Mucosa of rectum (tissue), 2 donors: ENCODE measurements around the gene LNX2.

Experiments
- H3K27ac ChIP-seq, 2 donors: one replicate each; pipeline ENCODE4 v1.7.0; 2013; ENCODE audit warnings: inconsistent platforms in 2 of 2, low read depth in 2 of 2, low read length in 2 of 2
- H3K27me3 ChIP-seq, 2 donors: one replicate each; pipeline ENCODE4 v1.7.0; 2013; ENCODE audit warnings: low read length in 2 of 2; ENCODE audit not compliant: control insufficient read depth in 2 of 2, insufficient read depth in 2 of 2
- H3K36me3 ChIP-seq, 2 donors: one replicate each; pipeline ENCODE4 v1.7.0; 2013; ENCODE audit warnings: low read length in 2 of 2; ENCODE audit not compliant: control insufficient read depth in 2 of 2, insufficient read depth in 2 of 2
- H3K4me1 ChIP-seq, 2 donors: one replicate each; pipeline ENCODE4 v1.7.0; 2013; ENCODE audit warnings: low read length in 2 of 2, mild to moderate bottlenecking in 1 of 2; ENCODE audit not compliant: control insufficient read depth in 2 of 2, insufficient read depth in 2 of 2
- H3K4me3 ChIP-seq, 2 donors: one replicate each; pipeline ENCODE4 v1.7.0; 2013; ENCODE audit warnings: low read length in 2 of 2
- H3K9ac ChIP-seq, 2 donors: one replicate each; pipeline ENCODE4 v1.7.0; 2013; ENCODE audit warnings: low read length in 2 of 2, low read depth in 1 of 2, mild to moderate bottlenecking in 1 of 2
- H3K9me3 ChIP-seq, 2 donors: one replicate each; pipeline ENCODE4 v1.7.0; 2013; ENCODE audit warnings: low read length in 2 of 2; ENCODE audit not compliant: control insufficient read depth in 2 of 2
- donor health status: healthy.
- donor health status: Normal muscosa, but diverticular disease.

Gene LNX2

DNA sequence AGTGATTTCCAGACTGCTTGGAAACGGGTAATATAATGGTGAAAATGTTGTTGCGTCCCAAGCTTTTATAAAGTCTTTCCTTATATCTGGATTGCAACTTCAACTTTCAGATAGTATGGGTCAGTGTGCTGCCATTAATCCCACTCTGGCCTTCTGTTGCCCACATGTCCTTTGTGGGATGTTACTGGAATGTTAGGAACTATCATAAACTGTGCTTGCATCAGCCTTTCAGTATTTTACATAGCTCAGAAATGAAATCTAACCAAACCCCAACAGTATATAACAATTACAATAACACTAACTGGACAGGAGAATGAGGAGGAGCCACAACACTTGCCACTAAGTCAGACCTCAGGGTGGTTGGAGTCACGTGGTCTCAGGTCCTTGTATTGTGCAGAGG, 78.9 kb downstream of the LNX2 start:
- Histone ChIP-seq H3K27ac (no peak overlapping the region), H3K4me3 (no peak overlapping the region), H3K36me3 (peaks cover 3% of the 10 kb centered on the region in 2 donors), H3K9me3 (no peaks in the 10 kb centered on the region), H3K27me3 (no peaks in the 10 kb centered on the region), H3K9ac (no peak overlapping the region), H3K4me1 (no peaks in the 10 kb centered on the region)

DNA sequence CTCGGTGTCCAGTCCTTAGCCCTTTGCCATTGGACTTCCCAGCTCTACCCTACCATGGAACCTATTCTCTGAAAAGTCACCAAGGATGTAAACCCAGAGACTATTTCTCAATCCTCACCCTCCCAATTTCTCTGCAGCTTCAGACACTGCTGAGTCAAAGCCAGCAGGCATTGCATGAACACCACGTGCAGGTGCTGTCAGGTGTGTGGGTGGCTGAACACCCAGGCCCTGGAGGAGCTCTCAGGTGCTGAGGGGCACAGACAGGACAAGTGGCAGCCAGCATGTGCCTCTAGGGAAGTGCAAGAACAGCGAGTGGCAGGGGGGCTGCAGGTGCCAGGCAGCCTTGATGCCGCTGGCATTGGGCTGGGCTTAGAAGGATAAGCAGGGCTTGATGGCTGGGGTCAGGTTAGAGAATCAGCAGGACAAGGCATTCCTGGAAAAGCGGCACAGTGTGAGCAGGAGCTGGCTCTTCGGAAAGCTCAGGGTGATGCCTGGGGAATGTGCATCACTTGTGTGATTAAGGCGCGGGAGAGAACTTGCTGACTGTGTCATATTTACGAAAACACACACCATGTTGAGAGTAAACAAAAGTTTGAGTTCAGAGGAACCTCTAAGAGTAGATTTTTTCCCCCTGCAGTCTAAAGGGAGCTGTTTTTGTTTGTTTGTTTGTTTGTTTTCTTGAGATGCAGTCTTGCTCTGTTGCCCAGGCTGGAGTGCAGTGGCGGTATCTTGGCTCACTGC, 83.8 kb downstream of the LNX2 start:
- H3K4me1 ChIP-seq = peaks cover 3 to 7% of the 10 kb centered on the region in 2 donors

DNA sequence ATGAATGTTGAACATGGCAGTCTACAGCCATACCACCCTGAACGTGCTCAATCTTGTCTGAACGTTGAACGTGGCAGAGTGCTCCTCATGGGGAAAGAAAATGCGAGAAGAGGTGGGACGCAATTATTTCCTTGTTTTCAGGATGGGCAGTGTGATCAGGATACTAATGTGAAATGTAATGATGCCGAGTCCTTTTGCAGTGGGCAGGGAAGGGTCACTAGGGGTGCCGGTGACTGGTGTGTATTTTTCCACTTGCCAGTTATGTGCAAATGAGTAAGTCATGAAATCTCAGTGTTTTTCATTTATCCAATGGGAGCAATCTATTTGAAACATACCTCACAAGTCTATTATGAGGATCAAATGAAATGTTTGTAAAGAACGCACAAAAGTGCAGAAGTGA, 84.8 kb downstream of the LNX2 start:
- no peaks in the 10 kb centered on the region for H3K27me3 ChIP-seq
- H3K27ac ChIP-seq = no peak overlapping the region
- no peak overlapping the region for H3K9ac ChIP-seq
- no peak overlapping the region for H3K4me3 ChIP-seq
- no peaks in the 10 kb centered on the region for H3K9me3 ChIP-seq
- H3K36me3 ChIP-seq = no peaks in the 10 kb centered on the region
- H3K4me1 ChIP-seq = peaks cover 3 to 7% of the 10 kb centered on the region in 2 donors

More for the DNA sequence above, 83.8 kb downstream of the LNX2 start:
- H3K9ac ChIP-seq = no peak overlapping the region
- no peaks in the 10 kb centered on the region for H3K27me3 ChIP-seq
- no peaks in the 10 kb centered on the region for H3K9me3 ChIP-seq
- no peaks in the 10 kb centered on the region for H3K36me3 ChIP-seq
- no peak overlapping the region for H3K4me3 ChIP-seq
- H3K27ac ChIP-seq = no peak overlapping the region

DNA sequence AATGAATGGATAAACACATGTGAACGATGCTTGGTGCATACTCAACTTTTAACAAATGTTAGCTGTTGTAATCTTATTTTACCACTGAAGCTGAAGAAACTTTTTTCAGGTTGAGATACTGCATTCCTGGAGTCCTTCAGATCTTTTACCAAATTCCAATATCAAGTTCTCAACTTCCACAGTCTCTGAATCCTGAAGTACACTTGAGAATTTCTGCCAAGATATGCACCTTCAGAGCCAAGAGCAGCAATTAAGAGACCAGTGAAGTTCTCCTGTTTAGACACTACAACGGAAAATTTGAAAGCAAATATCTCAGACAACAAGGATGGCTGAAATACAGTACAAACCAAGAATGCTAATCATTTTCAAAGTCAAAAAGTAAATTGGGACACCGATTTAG, 85.3 kb downstream of the LNX2 start:
- no peak overlapping the region for H3K27ac ChIP-seq

DNA sequence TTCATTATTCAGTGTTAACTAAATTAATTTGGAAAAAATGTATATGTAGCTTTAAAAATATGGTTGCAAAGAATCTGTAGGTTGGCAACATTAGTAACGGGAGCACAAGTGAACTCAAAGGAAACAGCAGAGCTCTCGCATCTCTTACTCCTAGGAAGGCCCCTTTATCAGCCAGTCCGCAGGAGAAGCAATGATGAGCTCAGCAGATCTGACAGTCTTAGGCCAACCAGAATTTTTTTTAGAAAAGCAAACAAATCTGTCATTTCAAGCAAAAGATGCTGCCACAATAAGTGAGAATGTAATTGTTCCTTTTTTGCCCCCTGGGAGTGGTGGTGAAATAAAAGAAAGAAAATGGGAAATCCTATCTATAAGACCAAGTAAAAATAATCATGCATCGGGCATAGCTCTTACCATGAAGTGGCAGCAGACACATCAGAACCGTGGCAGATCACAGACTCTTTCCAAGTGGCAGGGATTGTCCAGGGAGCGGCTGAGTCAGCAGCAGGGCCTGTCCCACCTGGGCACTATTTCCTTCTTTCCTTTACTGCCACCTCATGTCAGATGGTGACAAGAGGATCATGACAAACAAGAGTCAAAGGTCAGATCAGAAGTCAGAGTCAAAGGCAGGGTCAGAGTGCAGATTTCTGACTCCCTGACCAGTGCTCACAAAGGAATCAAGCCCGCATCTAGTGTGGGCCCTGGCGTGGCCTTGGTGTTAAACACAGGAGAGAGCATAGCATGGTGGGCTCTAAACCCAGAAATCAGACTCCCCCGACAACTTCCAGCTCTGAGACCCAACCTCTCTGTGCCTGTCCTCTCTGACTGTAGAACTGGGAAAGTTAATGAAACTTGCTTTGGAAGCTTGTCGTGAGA, 86.0 kb downstream of the LNX2 start:
- Histone ChIP-seq H3K27ac (no peak overlapping the region), H3K4me3 (no peak overlapping the region), H3K36me3 (no peaks in the 10 kb centered on the region), H3K9ac (no peak overlapping the region), H3K9me3 (no peaks in the 10 kb centered on the region), H3K27me3 (no peaks in the 10 kb centered on the region), H3K4me1 (peaks cover 3 to 7% of the 10 kb centered on the region in 2 donors)

More for the DNA sequence above, 85.3 kb downstream of the LNX2 start:
- H3K9ac ChIP-seq = no peak overlapping the region
- H3K4me1 ChIP-seq = peaks cover 3 to 7% of the 10 kb centered on the region in 2 donors
- H3K4me3 ChIP-seq = no peak overlapping the region
- H3K36me3 ChIP-seq = no peaks in the 10 kb centered on the region
- no peaks in the 10 kb centered on the region for H3K27me3 ChIP-seq
- H3K9me3 ChIP-seq = no peaks in the 10 kb centered on the region

DNA sequence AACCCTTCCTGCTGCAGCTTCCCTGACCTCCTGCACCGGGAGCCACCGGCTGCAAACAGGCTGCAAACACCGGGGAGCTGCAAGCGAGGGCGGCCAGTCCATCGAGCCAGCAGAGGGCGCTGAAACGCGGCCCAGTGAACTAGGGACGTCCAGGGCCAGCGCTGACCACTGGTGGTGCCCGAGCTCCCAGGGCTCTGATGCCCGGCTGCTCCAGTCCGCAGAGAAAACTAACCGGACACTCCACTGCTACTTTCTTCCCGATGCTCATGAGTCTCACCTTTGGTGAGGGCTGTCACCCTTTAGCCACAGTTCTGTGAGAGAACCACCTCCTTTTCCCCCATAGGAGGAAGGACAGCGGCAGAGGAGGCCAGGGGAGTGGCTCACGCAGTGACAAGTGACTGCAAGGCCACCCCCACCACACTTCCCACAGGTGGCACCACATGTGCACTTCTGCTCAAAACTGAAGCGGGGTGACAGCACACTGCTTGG, 87.1 kb downstream of the LNX2 start:
- H3K4me1 ChIP-seq = peaks cover 3 to 7% of the 10 kb centered on the region in 2 donors
- no peaks in the 10 kb centered on the region for H3K27me3 ChIP-seq
- H3K4me3 ChIP-seq = peak overlapping the region; percentile 1 to 63
- no peak overlapping the region for H3K27ac ChIP-seq
- H3K9me3 ChIP-seq = no peaks in the 10 kb centered on the region
- no peak overlapping the region for H3K9ac ChIP-seq
- no peaks in the 10 kb centered on the region for H3K36me3 ChIP-seq

DNA sequence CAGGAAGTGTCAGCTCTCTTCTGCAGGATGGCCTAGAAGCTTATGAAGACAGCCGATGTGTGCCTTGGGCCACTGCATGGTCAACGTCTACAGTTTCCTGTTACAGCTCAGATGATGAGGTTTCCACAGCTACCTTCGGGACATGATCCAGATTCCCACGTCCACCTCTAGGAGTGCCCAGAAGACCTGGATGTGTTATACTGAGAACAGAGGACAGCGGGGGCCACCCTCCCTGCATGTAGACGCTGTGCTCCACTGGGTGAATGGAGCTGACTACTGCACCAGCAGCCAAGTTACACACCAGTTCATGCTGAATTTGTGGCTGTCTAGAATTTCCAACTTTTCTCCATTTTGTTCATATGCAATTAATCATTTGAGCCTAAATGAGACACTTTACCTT, 91.4 kb downstream of the LNX2 start:
- Histone ChIP-seq H3K9me3 (no peaks in the 10 kb centered on the region), H3K36me3 (no peaks in the 10 kb centered on the region), H3K27ac (no peak overlapping the region), H3K4me1 (peaks cover 3 to 7% of the 10 kb centered on the region in 2 donors), H3K27me3 (no peaks in the 10 kb centered on the region), H3K4me3 (no peak overlapping the region), H3K9ac (no peak overlapping the region)

DNA sequence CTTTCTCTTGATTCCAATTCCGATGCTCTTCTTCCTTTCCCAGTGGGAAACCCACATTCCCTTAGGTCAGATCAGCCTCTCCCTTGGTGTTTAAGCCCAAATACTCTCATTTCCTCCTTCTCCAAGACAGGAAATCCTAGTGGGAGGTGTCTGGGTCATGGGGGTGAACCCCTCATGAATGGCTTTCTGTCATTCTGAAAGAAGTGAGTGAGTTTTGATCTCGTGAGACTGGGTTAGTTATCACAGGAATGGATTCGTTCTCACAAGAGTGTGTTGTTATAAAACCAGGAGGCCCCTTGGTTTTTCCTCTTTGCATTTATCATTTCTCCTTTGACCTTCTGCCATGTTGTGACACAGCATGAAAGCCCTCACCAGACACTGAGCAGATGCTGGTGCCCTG, 93.8 kb downstream of the LNX2 start:
- Histone ChIP-seq H3K4me3 (no peak overlapping the region), H3K27me3 (no peaks in the 10 kb centered on the region), H3K9me3 (no peaks in the 10 kb centered on the region), H3K27ac (no peak overlapping the region), H3K36me3 (no peaks in the 10 kb centered on the region), H3K4me1 (no peaks in the 10 kb centered on the region), H3K9ac (no peak overlapping the region)

DNA sequence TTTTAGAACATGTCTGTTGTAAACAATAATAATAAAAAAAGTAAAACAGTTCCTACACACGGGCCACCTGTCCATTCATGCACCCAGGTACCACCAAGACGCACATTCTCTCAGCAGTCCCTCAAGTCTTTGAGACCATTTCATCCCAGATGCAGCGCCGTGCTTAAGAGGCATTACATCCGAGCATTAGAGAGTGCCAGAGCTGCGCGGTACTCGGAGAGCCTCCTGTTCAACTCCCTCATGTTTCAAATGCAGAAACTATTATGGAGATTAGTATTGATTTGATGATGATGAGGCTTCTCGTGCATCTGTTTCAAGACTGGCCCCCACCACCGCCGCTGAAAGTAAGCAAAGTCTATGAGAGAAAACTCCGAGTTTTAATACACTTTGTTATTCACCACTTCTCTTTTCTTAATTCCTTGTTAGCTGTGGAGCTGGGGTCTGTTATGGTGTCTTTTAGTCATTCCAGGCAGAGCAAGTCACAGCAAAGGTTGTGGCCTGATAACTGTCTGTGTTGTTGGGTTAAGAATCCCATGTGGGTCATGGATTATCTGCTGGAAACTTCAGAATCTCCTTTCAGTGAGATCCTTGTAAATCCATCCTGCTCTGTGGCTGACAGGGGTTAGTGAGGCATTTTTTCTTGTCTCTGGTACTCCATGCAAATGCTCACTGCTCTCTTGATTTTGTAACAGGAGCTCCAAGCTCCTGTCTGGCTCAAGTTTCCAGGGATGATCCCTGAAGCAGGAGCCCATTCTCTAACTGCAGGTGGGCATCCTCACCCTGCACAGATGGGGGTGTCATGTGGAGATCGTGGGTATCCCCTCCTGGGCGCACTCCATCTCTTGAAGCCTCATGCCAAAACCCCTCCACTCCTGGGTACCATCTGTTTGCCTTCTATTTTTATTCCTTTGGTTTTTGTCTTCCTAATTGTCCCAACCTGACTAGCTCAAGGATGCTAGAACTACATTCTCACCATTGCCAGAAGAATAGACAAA, 95.1 kb downstream of the LNX2 start:
- H3K9ac ChIP-seq = no peak overlapping the region
- no peaks in the 10 kb centered on the region for H3K9me3 ChIP-seq
- no peak overlapping the region for H3K27ac ChIP-seq
- H3K27me3 ChIP-seq = no peaks in the 10 kb centered on the region
- H3K4me3 ChIP-seq = no peak overlapping the region
- H3K4me1 ChIP-seq = no peaks in the 10 kb centered on the region
- H3K36me3 ChIP-seq = no peaks in the 10 kb centered on the region
